ENCODE measurements around the gene PNPLA2. TPM values are rescaled to one million over a fixed set of nuclear protein-coding genes. Genes with fewer than 3 reads are reported as not detected.

PNPLA2 gene
- total and polyA plus RNA-seq, 2 of the 8 experiments (the other 6 are each of a cell fraction or from before 2014, with no cell fraction given): 30.9 to 62.1 TPM

- H4K20me1 ChIP-seq (replicated peaks in 1 of 2; ENCODE audit: control insufficient read depth in 1 of 2, insufficient read depth in 2 of 2, low read length in 2 of 2): peaks cover 3 to 40% of the 10 kb centered on the region in 2 experiments
- H2BK12ac ChIP-seq (ENCODE audit: low read depth, low read length): no peak overlapping the region
- no peak overlapping the region for H3K4ac ChIP-seq (replicated peaks; ENCODE audit: insufficient read length, low read depth, low read length)
- peaks cover 18% of the 10 kb centered on the region; the same call in 1 of the 2 replicates for H3K23me2 ChIP-seq (ENCODE audit: low read depth, low read length)
- H3K4me2 ChIP-seq (ENCODE audit: insufficient read depth in 1 of 2, low read depth in 2 of 2, low read length in 2 of 2): no peak overlapping the region
- H3K27ac ChIP-seq (ENCODE audit: low read depth, low read length): no peak overlapping the region
- peaks cover 9% of the 10 kb centered on the region; the same call in 1 of the 2 replicates for H3K79me1 ChIP-seq (ENCODE audit: low read depth, low read length)
- no peak overlapping the region for H2AFZ ChIP-seq (ENCODE audit: low read length)
- H4K91ac ChIP-seq (replicated peaks; ENCODE audit: insufficient read length, low read length): no peak overlapping the region
- H2BK120ac ChIP-seq (replicated peaks; ENCODE audit: low read depth, low read length): no peak overlapping the region
- no peak overlapping the region for H4K8ac ChIP-seq (ENCODE audit: extremely low read depth, insufficient read depth, low read length)
- no peak overlapping the region for H3K23ac ChIP-seq (ENCODE audit: insufficient read length)
- H2AK5ac ChIP-seq (ENCODE audit: low read depth, low read length): no peak overlapping the region
- no peaks in the 10 kb centered on the region for H3K9me3 ChIP-seq (ENCODE audit: insufficient read depth in 2 of 2, low read depth in 1 of 2, low read length in 1 of 2)
- no peak overlapping the region for H2BK20ac ChIP-seq (ENCODE audit: low read length)
- peaks cover 10 to 30% (median 24%) of the 10 kb centered on the region in 4 experiments; a peak in 7 of 8 replicates for H3K36me3 ChIP-seq (ENCODE audit: control insufficient read depth in 2 of 4, insufficient read depth in 4 of 4, low read length in 3 of 4)
- no peak overlapping the region for H2BK15ac ChIP-seq (ENCODE audit: low read length)
- H3K18ac ChIP-seq (ENCODE audit: extremely low read depth, low read length): no peak overlapping the region
- no peak overlapping the region for H3K9ac ChIP-seq (replicated peaks in 1 of 4; ENCODE audit: extremely low read depth in 1 of 4, low read depth in 3 of 4, low read length in 3 of 4)
- no peak overlapping the region for H3K14ac ChIP-seq (ENCODE audit: insufficient read length)
- ChIA-PET CTCF (ENCODE audit: partially characterized antibody) (interaction anchor here (1.5 to 5.2 kb wide), 5 partner anchors 9 to 55 kb away, joined by 4 to 26 read pairs (median 14); partner anchors contain the start of gene CRACR2B), POLR2A (ENCODE audit: partially characterized antibody) (interaction anchor here (17.9 to 40.4 kb wide), 2 partner anchors 18 to 28 kb away, joined by 234 to 1917 read pairs; partner anchors contain the start of genes CD151, CEND1, CRACR2B and PIDD1)
- peaks cover 0 to 18% of the 10 kb centered on the region in 2 experiments; a peak in 2 of 4 replicates for H3K79me2 ChIP-seq (ENCODE audit: control insufficient read depth in 1 of 2, insufficient read depth in 2 of 2, low read length in 2 of 2)
- no peaks in the 10 kb centered on the region for H3K27me3 ChIP-seq (replicated peaks in 1 of 4; ENCODE audit: control insufficient read depth in 3 of 4, extremely low read depth in 1 of 4, insufficient read depth in 3 of 4, low read length in 3 of 4)
- no peak overlapping the region for H3K4me3 ChIP-seq (ENCODE audit: extremely low read depth in 1 of 4, insufficient read depth in 2 of 4, low read depth in 3 of 4, low read length in 4 of 4)
- H3K56ac ChIP-seq (replicated peaks; ENCODE audit: insufficient read length, low read depth, low read length): no peak overlapping the region
- no peak for FAIRE-seq
- 90% methylated on average over 5 of the region's 5 CpGs; no CpG with 5 or more reads in 1 of the 2 experiments for WGBS, 2 experiments (ENCODE audit: extremely low coverage in 1 of 2, insufficient coverage in 1 of 2, insufficient read length in 1 of 2, insufficient replicate concordance in 2 of 2, low coverage in 1 of 2, low lambda C conversion rate in 2 of 2, missing lambda C conversion rate in 1 of 2)
- DNase-seq (ENCODE audit: low read depth in 1 of 2, low spot score in 2 of 2): no peak
- peaks cover 0 to 19% (median 15%) of the 10 kb centered on the region in 4 experiments; a peak in 6 of 7 replicates for H3K4me1 ChIP-seq (replicated peaks in 1 of 4; ENCODE audit: control insufficient read depth in 3 of 4, insufficient read depth in 4 of 4, low read length in 3 of 4)
- H2BK5ac ChIP-seq (ENCODE audit: low read depth, low read length): no peak overlapping the region
- no peak overlapping the region for H4K5ac ChIP-seq (ENCODE audit: insufficient read length, low read depth, low read length)
- TF ChIP-seq RXRA (IDR thresholded peaks at IDR 0.05; ENCODE audit: insufficient read depth, low read depth, low read length) (no peak), CEBPB (IDR thresholded peaks at IDR 0.05; ENCODE audit: low read depth, low read length) (no peak), GTF2F1 (IDR thresholded peaks at IDR 0.05; ENCODE audit: borderline replicate concordance, low read depth, low read length) (no peak), RFX5 (IDR thresholded peaks at IDR 0.05; ENCODE audit: borderline replicate concordance, low read depth, low read length) (no peak), HDAC2 (IDR thresholded peaks at IDR 0.05; ENCODE audit: borderline replicate concordance in 1 of 2, low read depth in 2 of 2, low read length in 2 of 2) (no peak)
Observed at GRCh38 chr11:839280-839623, 20.5 kb downstream of the PNPLA2 start.

Measured in H1 (cell line).